ENCODE data around the gene KCNJ15.
A peak's percentile ranks its signal among the peaks of the same experiment; 100 is the strongest.

KCNJ15 gene

GRCh38 chr21:38333301-38334272 lies 76.8 kb downstream of the KCNJ15 start:
- in situ Hi-C loops (cut with MboI; ENCODE audit: low pct_unique_long_range_greater_than_20kb, low sequenced_read_pairs, unreplicated experiment) = no loop called here
- TF ChIP-seq CTCF (IDR thresholded peaks at IDR 0.05; ENCODE audit: extremely low read depth, insufficient read depth, missing control alignments) = peak; percentile 42
- DNase-seq (ENCODE audit: low spot score) = peak; percentile 30

GRCh38 chr21:38334866-38335265 lies 78.1 kb downstream of the KCNJ15 start:
- no peak for TF ChIP-seq CTCF (IDR thresholded peaks at IDR 0.05; ENCODE audit: extremely low read depth, insufficient read depth, missing control alignments)
- DNase-seq (ENCODE audit: low spot score) = no peak
- in situ Hi-C loops (cut with MboI; ENCODE audit: low pct_unique_long_range_greater_than_20kb, low sequenced_read_pairs, unreplicated experiment) = no loop called here

GRCh38 chr21:38337793-38338192 lies 81.0 kb downstream of the KCNJ15 start:
- DNase-seq (ENCODE audit: low spot score) = no peak
- in situ Hi-C loops (cut with MboI; ENCODE audit: low pct_unique_long_range_greater_than_20kb, low sequenced_read_pairs, unreplicated experiment) = no loop called here
- TF ChIP-seq CTCF (IDR thresholded peaks at IDR 0.05; ENCODE audit: extremely low read depth, insufficient read depth, missing control alignments) = no peak

- TF ChIP-seq CTCF (IDR thresholded peaks at IDR 0.05; ENCODE audit: extremely low read depth, insufficient read depth, missing control alignments) = no peak
- in situ Hi-C loops (cut with MboI; ENCODE audit: low pct_unique_long_range_greater_than_20kb, low sequenced_read_pairs, unreplicated experiment) = no loop called here
- no peak for DNase-seq (ENCODE audit: low spot score)
Observed at GRCh38 chr21:38340131-38340530, 83.3 kb downstream of the KCNJ15 start.

- in situ Hi-C loops (cut with MboI; ENCODE audit: low pct_unique_long_range_greater_than_20kb, low sequenced_read_pairs, unreplicated experiment) = no loop called here
- TF ChIP-seq CTCF (IDR thresholded peaks at IDR 0.05; ENCODE audit: extremely low read depth, insufficient read depth, missing control alignments) = no peak
- DNase-seq (ENCODE audit: low spot score) = no peak
Observed at GRCh38 chr21:38341546-38342012, 84.8 kb downstream of the KCNJ15 start.

- in situ Hi-C loops (cut with MboI; ENCODE audit: low pct_unique_long_range_greater_than_20kb, low sequenced_read_pairs, unreplicated experiment) = no loop called here
- no peak for DNase-seq (ENCODE audit: low spot score)
- TF ChIP-seq CTCF (IDR thresholded peaks at IDR 0.05; ENCODE audit: extremely low read depth, insufficient read depth, missing control alignments) = no peak
Observed at GRCh38 chr21:38342739-38343138, 85.9 kb downstream of the KCNJ15 start.
